Measurements from ENCODE around the gene EYS. TPM values are rescaled to one million over a fixed set of nuclear protein-coding genes. Genes with fewer than 3 reads are reported as not detected.

EYS gene
- total RNA-seq, 4 donors from 2014 or later = 0.12 to 1.4 (median 0.22) TPM

- TF ChIP-seq, protein P1, sequence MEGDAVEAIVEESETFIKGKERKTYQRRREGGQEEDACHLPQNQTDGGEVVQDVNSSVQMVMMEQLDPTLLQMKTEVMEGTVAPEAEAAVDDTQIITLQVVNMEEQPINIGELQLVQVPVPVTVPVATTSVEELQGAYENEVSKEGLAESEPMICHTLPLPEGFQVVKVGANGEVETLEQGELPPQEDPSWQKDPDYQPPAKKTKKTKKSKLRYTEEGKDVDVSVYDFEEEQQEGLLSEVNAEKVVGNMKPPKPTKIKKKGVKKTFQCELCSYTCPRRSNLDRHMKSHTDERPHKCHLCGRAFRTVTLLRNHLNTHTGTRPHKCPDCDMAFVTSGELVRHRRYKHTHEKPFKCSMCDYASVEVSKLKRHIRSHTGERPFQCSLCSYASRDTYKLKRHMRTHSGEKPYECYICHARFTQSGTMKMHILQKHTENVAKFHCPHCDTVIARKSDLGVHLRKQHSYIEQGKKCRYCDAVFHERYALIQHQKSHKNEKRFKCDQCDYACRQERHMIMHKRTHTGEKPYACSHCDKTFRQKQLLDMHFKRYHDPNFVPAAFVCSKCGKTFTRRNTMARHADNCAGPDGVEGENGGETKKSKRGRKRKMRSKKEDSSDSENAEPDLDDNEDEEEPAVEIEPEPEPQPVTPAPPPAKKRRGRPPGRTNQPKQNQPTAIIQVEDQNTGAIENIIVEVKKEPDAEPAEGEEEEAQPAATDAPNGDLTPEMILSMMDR (IDR thresholded peaks at IDR 0.05) = no peak
- no peak for ATAC-seq (ENCODE audit: low FRiP score)
These were observed 720.0 kb downstream of the EYS start for GRCh38 chr6:64987066-64987465.

DNA sequence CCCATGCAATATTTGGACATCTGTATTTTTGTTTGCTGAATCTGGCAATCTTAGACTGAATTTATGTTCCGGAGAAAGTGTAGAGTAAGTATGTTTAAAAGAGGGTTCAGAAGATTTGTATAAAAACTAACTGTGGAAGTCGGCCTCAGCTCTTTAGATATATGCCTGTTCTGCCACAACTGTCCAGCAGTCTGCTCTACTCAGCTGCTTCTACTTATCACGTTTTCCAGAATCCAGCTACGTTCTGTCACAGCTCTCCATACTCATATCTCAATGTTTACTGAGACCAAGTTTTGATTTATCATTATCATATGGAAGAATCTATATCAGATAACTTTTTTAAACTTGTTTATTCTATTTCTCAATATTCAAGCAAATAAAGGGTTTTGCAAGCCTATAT lies 721.3 kb downstream of the EYS start:
- DNase-seq (ENCODE audit: low spot score) = no peak
- TF ChIP-seq, protein P1 (IDR thresholded peaks at IDR 0.05) = no peak
- ATAC-seq (ENCODE audit: low FRiP score) = no peak

More at GRCh38 chr6:64987066-64987465, 720.0 kb downstream of the EYS start:
- no peak for DNase-seq (ENCODE audit: low spot score)

GRCh38 chr6:64984948-64985347 lies 722.1 kb downstream of the EYS start:
- TF ChIP-seq, protein P1 (IDR thresholded peaks at IDR 0.05) = no peak
- ATAC-seq (ENCODE audit: low FRiP score) = no peak
- no peak for DNase-seq (ENCODE audit: low spot score)

GRCh38 chr6:64983089-64983488 lies 723.9 kb downstream of the EYS start:
- DNase-seq (ENCODE audit: low spot score) (no peak), ATAC-seq (ENCODE audit: low FRiP score) (no peak)
- TF ChIP-seq, protein P1 (IDR thresholded peaks at IDR 0.05) = no peak

GRCh38 chr6:64973142-64973541 lies 733.9 kb downstream of the EYS start:
- TF ChIP-seq, protein P1 (IDR thresholded peaks at IDR 0.05) = no peak
- DNase-seq (ENCODE audit: low spot score) (no peak), ATAC-seq (ENCODE audit: low FRiP score) (no peak)

GRCh38 chr6:64969139-64969538 lies 737.9 kb downstream of the EYS start:
- TF ChIP-seq, protein P1 (IDR thresholded peaks at IDR 0.05) = no peak
- ATAC-seq (ENCODE audit: low FRiP score) = no peak

DNA sequence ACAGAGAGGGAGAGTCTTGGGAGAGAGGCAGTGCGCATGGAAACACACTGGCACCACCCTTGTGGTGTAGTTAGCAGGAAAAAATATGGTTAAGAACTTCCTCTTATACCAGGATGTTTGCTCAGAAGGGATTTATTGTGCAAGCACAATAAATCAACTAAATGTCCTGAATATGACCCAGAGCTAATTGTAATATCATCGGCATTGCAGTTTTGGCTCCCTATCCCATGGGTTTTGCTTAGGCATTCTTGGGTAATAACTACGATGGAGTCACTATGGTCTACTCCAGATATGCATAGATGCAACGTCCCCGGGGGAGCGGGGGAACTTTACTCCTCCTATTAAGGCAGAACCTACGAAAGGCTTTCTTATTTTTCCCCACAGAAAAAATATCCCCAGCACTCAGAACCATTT lies 751.6 kb downstream of the EYS start:
- DNase-seq (ENCODE audit: low spot score) = no peak
- ATAC-seq (ENCODE audit: low FRiP score) = peak; percentile 6
- TF ChIP-seq, protein P1 (IDR thresholded peaks at IDR 0.05) = no peak

More at GRCh38 chr6:64969139-64969538, 737.9 kb downstream of the EYS start:
- no peak for DNase-seq (ENCODE audit: low spot score)

Data from omental fat pad (tissue), 4 donors.